ENCODE data around the gene CAV1. TPM values are rescaled to one million over a fixed set of nuclear protein-coding genes. Genes with fewer than 3 reads are reported as not detected.

Gene CAV1
- polyA plus RNA-seq, 1 donor (not counting 4 experiments of a cell fraction or from before 2014, with no cell fraction given), result 2,905 TPM

DNA sequence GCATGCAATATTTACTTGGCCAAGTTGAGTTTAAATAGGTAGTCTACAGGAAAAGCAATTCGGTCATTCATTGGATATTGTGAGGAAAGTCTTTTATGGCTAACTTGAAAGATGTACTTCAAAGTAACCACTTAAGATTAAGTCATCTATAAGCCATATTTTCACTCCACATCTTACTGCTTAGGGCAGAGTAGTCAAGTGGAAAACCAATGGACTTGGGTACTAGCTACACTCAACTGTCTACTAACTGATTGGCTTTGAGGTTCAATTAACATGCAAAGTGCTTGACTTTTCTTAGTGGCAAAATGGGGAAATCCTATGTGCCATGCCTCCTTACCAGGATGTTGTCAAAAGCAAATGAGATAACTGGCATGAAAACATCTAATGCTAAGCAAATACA is 51.0 kb downstream of the CAV1 start:
- Histone ChIP-seq H3K4me1 (ENCODE audit: control insufficient read depth, extremely low read depth, insufficient read depth, low read length) (peaks cover 34% of the 10 kb centered on the region), H4K20me1 (ENCODE audit: control insufficient read depth, extremely low read depth, insufficient read depth, low read length) (no peaks in the 10 kb centered on the region), H3K9me1 (ENCODE audit: control insufficient read depth, extremely low read depth, insufficient read depth, low read length) (no peaks in the 10 kb centered on the region), H3K9me3 (ENCODE audit: control insufficient read depth, low read depth, low read length) (no peaks in the 10 kb centered on the region), H3K79me2 (ENCODE audit: control insufficient read depth, insufficient read depth, low read length) (no peaks in the 10 kb centered on the region), H3K4me2 (ENCODE audit: control insufficient read depth, extremely low read depth, insufficient read depth, low read depth, low read length) (no peak overlapping the region), H3K27ac (ENCODE audit: control insufficient read depth, insufficient read depth, low read length) (no peak overlapping the region), H3K9ac (ENCODE audit: control insufficient read depth, extremely low read depth, insufficient read depth, low read length) (no peak overlapping the region), H3K27me3 (ENCODE audit: control insufficient read depth, extremely low read depth, insufficient read depth, low read length) (no peaks in the 10 kb centered on the region), H3K36me3 (ENCODE audit: control insufficient read depth in 2 of 2, extremely low read depth in 1 of 2, insufficient read depth in 2 of 2, low read length in 2 of 2) (no peaks in the 10 kb centered on the region), H2AFZ (ENCODE audit: control insufficient read depth, low read length) (no peak overlapping the region), H3K4me3 (ENCODE audit: control insufficient read depth in 2 of 3, extremely low read depth in 1 of 3, insufficient read depth in 2 of 3, low read depth in 1 of 3, low read length in 3 of 3) (no peak overlapping the region)
- TF ChIP-seq EZH2 (IDR thresholded peaks at IDR 0.05; ENCODE audit: low read length), result no peak
- TF ChIP-seq, protein P1, sequence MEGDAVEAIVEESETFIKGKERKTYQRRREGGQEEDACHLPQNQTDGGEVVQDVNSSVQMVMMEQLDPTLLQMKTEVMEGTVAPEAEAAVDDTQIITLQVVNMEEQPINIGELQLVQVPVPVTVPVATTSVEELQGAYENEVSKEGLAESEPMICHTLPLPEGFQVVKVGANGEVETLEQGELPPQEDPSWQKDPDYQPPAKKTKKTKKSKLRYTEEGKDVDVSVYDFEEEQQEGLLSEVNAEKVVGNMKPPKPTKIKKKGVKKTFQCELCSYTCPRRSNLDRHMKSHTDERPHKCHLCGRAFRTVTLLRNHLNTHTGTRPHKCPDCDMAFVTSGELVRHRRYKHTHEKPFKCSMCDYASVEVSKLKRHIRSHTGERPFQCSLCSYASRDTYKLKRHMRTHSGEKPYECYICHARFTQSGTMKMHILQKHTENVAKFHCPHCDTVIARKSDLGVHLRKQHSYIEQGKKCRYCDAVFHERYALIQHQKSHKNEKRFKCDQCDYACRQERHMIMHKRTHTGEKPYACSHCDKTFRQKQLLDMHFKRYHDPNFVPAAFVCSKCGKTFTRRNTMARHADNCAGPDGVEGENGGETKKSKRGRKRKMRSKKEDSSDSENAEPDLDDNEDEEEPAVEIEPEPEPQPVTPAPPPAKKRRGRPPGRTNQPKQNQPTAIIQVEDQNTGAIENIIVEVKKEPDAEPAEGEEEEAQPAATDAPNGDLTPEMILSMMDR (optimal IDR thresholded peaks at IDR 0.05 in 1 of 3, IDR thresholded peaks at IDR 0.05 in 1 of 3, conservative IDR thresholded peaks at IDR 0.05 in 1 of 3; ENCODE audit: extremely low read depth in 1 of 3, insufficient read depth in 2 of 3, low read length in 3 of 3), result no peak
- FAIRE-seq (no peak), DNase-seq (ENCODE audit: low read depth, low spot score) (no peak)
- dilution Hi-C loops (cut with MboI; ENCODE audit: extremely low pct_ligation_motif_present, low sequenced_read_pairs), result no loop called here

DNA sequence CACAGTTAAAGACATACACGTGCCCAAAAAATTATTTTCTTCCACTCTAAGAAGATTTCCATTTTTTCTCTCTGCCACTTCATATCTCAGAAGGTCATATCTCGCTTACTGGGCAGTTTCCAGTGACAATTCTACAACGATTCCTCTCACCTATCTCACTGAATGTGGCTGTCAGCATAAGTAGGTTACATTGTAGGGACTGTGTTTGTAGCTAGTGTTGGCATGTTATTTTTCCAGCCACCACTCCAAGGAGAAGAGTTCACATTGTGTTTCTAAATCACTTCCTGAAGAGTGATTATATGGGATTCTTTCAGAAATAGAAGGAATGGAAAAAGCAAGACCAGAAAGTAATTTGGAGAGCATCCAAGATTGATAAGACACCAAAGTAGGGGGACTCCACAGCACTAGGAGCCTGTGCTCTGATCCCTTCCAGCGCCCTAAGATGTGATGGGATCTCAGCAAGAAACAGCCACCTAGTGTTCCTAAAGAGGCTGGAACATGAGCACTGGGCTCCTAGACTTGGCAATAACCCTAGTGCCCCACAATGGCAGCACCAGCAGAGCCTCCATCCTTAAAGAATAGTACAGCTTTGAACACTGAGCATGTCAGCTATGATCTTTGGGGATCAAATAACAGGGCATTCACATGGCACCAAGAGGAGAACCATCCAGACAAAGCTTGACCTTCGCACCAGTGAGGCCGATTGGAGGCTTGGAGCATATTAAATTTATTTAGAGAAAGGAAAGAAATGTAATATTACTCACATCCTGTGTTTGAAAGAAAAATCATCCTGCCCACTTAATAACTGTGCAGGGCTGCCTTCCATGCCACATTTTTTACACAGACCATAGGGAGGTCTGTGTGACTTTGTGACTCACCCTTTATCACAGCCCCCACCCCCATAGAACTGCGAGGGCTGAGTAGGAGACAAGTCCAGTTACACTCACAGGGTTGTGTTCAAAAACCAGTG is 51.8 kb downstream of the CAV1 start:
- Histone ChIP-seq H3K79me2 (ENCODE audit: control insufficient read depth, insufficient read depth, low read length) (no peaks in the 10 kb centered on the region), H3K9me1 (ENCODE audit: control insufficient read depth, extremely low read depth, insufficient read depth, low read length) (no peaks in the 10 kb centered on the region), H3K4me2 (ENCODE audit: control insufficient read depth, extremely low read depth, insufficient read depth, low read depth, low read length) (peak overlapping the region; percentile 60), H3K9me3 (ENCODE audit: control insufficient read depth, low read depth, low read length) (no peaks in the 10 kb centered on the region), H4K20me1 (ENCODE audit: control insufficient read depth, extremely low read depth, insufficient read depth, low read length) (no peaks in the 10 kb centered on the region), H3K27ac (ENCODE audit: control insufficient read depth, insufficient read depth, low read length) (peak overlapping the region; percentile 60), H2AFZ (ENCODE audit: control insufficient read depth, low read length) (peak overlapping the region; percentile 32), H3K36me3 (ENCODE audit: control insufficient read depth in 2 of 2, extremely low read depth in 1 of 2, insufficient read depth in 2 of 2, low read length in 2 of 2) (no peaks in the 10 kb centered on the region), H3K9ac (ENCODE audit: control insufficient read depth, extremely low read depth, insufficient read depth, low read length) (no peak overlapping the region), H3K4me1 (ENCODE audit: control insufficient read depth, extremely low read depth, insufficient read depth, low read length) (peaks cover 26% of the 10 kb centered on the region), H3K4me3 (ENCODE audit: control insufficient read depth in 2 of 3, extremely low read depth in 1 of 3, insufficient read depth in 2 of 3, low read depth in 1 of 3, low read length in 3 of 3) (peak overlapping the region in 1 of 3 experiments; percentile 2), H3K27me3 (ENCODE audit: control insufficient read depth, extremely low read depth, insufficient read depth, low read length) (no peaks in the 10 kb centered on the region)
- TF ChIP-seq, protein P1 (optimal IDR thresholded peaks at IDR 0.05 in 1 of 3, IDR thresholded peaks at IDR 0.05 in 1 of 3, conservative IDR thresholded peaks at IDR 0.05 in 1 of 3; ENCODE audit: extremely low read depth in 1 of 3, insufficient read depth in 2 of 3, low read length in 3 of 3), result no peak
- no peak for TF ChIP-seq EZH2 (IDR thresholded peaks at IDR 0.05; ENCODE audit: low read length)
- DNase-seq (ENCODE audit: low read depth, low spot score) (no peak), FAIRE-seq (peak; percentile 13)
- dilution Hi-C loops (cut with MboI; ENCODE audit: extremely low pct_ligation_motif_present, low sequenced_read_pairs), result no loop called here
